Left ventricle myocardium superior (tissue), 1 donor: ENCODE measurements around the gene UBTD1. TPM values are rescaled to one million over a fixed set of nuclear protein-coding genes. Genes with fewer than 3 reads are reported as not detected.
"Not testable (repeated sequence)": the region's sequence is repeated elsewhere in the genome, so short reads cannot be mapped to it uniquely, and the experiment has no call there.

ENCODE experiments used
- ATAC-seq: fragments of 200-7000 bp; cut with Tn5 transposase; one replicate; pipeline ENCODE4 v1.9.1; 2020; ENCODE audit warnings: mild to moderate bottlenecking, moderate library complexity
- DNase-seq: peaks from one replicate; pipeline ENCODE4 v3.0.0-alpha.2; 2020
- intact Hi-C: fragments of 100-400 bp; cut with micrococcal nuclease; formaldehyde crosslinking; loops from one replicate; pipeline ENCODE4 v1.11.0; 2022
- total RNA-seq: library from RNA; stranded (reverse); fragmentation: NEBNext Ultra II Directional; extraction: Animal tissue kit (Norgen Biotek cat#: 25700); gene quantifications from one replicate; pipeline ENCODE4 v1.2.1, GENCODE V29; 2021
- donor health status: DM: no; HTN: yes; CAD: no; lungs with severe emphysema.

Gene UBTD1
- total RNA-seq, 1 donor from 2014 or later: 28.1 TPM

DNA sequence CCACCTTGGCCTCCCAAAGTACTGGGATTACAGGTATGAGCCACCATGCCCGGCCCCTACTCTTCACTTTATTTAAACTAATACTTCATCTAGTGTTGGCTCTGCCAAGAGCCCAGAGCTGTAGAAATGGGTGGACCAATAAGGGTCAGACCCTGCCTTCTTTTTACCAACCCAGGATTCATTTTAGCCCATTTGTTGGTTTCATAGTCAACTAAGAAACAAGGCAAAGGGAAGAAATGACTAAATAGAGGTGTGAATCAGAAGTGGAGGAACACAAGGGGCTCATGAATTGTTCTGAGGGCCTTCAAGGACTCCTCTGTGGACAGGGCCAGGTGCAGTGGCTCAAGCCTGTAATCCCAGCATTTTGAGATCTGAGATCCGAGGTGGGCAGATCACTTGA lies 74.9 kb downstream of the UBTD1 start:
- intact Hi-C loops: loop anchor here (2.0 kb wide), 1 partner anchor 39 kb away; no protein-coding TSS in a partner anchor
- ATAC-seq (no peak), DNase-seq (no peak)

DNA sequence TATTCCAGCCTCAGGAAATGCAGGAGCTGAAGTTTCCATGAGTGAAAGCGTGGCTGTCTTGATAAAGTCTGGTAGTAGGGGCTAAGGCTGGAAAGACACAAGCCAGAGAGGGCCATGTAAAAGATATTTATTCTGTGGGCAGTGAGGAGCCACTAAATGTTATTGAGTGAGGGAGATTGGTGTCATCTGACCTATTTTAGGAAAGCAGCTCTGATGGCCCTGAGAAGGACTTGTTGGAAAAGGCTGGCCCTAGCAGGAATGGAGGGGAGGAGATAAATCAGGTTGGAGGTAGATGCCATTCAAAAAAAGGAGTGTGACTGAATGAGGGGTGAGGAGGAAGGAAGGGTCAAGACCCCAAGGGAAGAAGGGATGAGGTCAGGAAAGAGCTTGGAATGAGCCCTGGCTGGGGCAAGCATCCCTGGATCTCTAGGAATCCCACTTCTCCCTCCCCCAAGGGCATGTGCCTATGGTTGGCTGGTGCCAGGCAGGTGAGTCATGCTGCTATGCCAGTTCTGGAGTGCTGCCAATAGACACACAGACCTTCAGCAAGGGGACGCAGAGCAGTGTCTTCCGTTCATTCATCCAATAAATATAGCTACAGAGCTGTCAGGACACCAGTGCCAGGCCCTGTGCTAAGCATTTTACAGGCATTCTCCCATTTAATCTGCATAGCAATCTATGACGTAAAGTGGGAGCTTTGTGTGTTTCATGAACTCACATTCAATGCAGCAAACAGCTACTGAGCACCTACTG lies 75.8 kb downstream of the UBTD1 start:
- ATAC-seq (peak; percentile 64), DNase-seq (peak; percentile 75)
- intact Hi-C loops: no loop called here

- DNase-seq: no peak
- intact Hi-C loops: no loop called here
Observed at GRCh38 chr10:97575127-97575668, 76.5 kb downstream of the UBTD1 start.

DNA sequence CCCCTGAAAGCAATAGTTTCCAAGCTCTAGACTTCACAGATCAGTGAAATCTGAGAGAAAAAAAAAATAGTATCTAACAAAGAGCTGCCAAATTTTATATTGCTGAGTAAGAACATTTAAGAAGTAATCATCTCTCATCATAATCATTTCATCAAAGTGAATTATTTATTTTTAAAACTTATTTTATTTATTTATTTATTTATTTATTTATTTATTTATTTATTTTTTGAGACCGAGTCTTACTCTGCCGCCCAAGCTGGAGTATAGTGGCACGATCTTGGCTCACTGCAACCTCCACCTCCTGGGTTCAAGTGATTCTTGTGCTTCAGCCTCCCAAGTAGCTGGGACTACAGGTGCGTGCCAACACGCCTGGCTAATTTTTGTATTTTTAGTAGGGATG lies 77.8 kb downstream of the UBTD1 start:
- intact Hi-C loops, DNase-seq, ATAC-seq: not testable (repeated sequence)

More at GRCh38 chr10:97575127-97575668, 76.5 kb downstream of the UBTD1 start:
- peak; percentile 2 for ATAC-seq

DNA sequence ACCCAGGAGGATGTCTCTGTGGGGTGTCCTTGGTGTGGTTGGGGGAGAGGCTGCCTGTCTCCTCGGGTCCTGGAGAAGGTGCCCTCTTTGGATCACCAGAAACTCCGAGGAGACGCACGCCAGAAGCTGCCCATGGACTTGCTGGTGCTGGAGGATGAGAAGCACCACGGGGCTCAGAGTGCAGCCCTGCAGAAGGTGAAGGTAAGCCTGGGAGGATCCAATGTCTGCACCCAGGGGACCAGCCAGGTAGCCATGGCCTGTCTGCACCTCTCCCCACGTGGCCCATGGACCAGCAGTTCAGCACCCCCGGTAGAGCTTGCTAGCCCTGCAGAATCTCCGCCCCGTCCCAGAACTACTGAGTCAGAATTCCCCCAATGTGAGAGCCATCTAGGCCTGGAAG lies 79.0 kb downstream of the UBTD1 start:
- ATAC-seq (no peak), DNase-seq (no peak)
- intact Hi-C loops: no loop called here

GRCh38 chr10:97578171-97578844 lies 79.6 kb downstream of the UBTD1 start:
- intact Hi-C loops: no loop called here
- ATAC-seq (no peak), DNase-seq (no peak)

GRCh38 chr10:97580421-97581367 lies 82.0 kb downstream of the UBTD1 start:
- intact Hi-C loops: no loop called here
- DNase-seq (no peak), ATAC-seq (no peak)

DNA sequence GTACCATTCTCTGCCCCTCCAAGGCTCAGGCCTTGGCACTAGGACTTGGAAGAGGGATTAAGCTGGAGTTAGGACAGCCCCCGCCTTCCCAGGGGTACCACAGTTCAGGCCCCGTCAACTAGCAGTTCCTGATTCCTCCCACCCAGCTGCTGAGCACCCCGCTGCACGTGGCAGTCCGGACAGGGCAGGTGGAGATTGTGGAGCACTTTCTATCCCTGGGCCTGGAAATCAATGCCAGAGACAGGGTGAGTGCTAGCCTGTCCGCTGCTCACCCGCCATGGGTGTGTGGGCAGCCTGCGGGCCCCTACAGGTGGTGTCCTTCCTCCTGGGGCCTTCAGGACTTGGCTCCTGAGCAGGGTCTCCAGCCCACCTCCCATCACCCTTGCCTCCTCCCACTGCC lies 83.4 kb downstream of the UBTD1 start:
- intact Hi-C loops: no loop called here
- ATAC-seq (no peak), DNase-seq (no peak)

GRCh38 chr10:97583476-97583875 lies 84.8 kb downstream of the UBTD1 start:
- peak; percentile 0 for ATAC-seq
- intact Hi-C loops: no loop called here
- no peak for DNase-seq

DNA sequence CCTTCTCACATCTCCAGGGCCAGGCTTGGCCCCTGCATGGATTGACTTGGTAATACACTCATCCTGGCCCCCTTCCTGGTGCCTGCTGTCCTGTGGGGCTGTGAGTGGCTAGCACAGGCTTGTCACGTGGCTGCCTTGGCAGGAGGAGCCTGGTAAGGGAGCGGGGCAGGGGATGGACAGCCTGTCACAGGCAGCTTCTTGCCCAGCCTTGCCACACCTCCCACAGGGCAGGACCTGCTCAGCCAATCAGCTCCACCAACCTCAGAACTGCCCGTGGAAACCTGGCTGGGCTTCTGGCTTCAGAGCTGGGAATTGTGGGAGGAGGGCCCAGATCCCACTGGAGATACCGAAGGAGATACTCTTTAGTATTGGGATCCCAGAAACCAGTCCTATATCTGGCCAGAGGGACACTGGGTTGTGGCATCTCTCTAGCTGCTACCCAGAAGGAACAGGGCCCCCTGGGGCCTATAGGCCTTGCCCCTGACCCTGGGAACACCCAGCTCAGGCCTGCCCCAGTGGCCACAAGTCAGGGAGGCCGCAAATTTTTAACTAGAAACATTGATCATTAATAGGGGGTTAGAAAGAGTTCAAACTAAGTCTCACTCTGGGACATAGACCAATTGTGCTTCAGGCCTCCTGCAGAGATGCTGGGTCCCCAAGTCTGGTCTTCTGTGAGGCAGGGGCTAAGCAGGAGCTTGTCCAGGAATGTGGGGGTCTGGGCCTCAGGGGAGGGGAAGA lies 85.5 kb downstream of the UBTD1 start, which contains the start of gene HOGA1:
HOGA1 (plus strand) TSS at position 330 of the 738 bp plus-strand sequence; CDS start at position 645, 315 bp downstream.
- intact Hi-C loops: no loop called here
- peak; percentile 85 for ATAC-seq
- DNase-seq: peak; percentile 92

DNA sequence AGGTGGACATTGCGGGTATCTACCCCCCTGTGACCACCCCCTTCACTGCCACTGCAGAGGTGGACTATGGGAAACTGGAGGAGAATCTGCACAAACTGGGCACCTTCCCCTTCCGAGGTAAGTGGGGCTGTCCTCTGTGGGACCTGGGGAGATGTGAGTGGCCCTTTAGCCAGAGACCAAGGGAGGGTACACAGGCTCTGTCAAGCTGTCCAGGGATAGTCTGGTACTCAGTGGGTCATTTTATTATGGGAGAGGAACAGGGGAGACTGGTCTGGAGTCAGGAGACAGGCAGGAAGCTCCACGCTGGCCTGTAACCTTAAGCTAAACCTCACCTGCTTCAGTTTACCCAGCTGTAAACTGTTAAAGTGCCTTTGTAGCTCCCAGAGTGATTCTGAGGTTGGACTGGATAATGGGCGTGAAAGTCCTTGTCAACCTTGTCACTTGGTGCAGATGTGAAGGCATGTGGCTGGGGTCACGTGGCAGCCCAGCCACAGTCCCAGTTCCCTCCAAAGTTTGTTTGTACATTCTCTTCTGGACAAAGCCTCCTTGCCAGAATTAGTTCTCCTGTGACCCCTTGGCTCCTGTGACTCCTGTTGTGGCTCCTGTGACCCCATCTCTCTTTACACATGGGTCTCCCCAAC lies 86.2 kb downstream of the UBTD1 start:
- DNase-seq (peak; percentile 60), ATAC-seq (peak; percentile 62)
- intact Hi-C loops: no loop called here

DNA sequence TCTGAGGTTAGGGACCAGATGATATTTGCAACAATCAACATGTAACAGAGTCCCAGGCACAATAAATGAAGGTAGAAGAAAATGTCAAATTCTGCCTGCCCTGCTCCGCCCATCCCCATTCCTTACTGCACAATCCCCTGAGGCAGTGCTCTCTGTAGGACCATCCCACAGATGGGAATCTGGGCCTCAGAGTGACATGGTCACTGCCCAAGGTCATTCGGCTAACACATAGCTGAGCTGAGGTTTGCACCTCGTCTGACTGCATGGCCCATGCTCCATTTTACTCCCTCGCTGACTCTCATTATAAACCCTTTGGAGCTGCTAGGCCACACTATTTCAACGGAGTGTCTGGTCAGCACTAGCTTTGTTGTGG lies 86.7 kb downstream of the UBTD1 start:
- intact Hi-C loops: no loop called here
- ATAC-seq (peak; percentile 3), DNase-seq (no peak)

- intact Hi-C loops: no loop called here
- DNase-seq (no peak), ATAC-seq (no peak)
Observed at GRCh38 chr10:97587183-97587582, 88.5 kb downstream of the UBTD1 start.

- ATAC-seq (no peak), DNase-seq (no peak)
- intact Hi-C loops: no loop called here
Observed at GRCh38 chr10:97589479-97589878, 90.8 kb downstream of the UBTD1 start, which contains the start of gene C10orf62. Gene C10orf62, plus strand, starts transcription at chr10:97589721. Its CDS starts 177 bp downstream, at chr10:97589898.

- DNase-seq (no peak), ATAC-seq (no peak)
- intact Hi-C loops: no loop called here
Observed at GRCh38 chr10:97590082-97590747, 91.5 kb downstream of the UBTD1 start.

DNA sequence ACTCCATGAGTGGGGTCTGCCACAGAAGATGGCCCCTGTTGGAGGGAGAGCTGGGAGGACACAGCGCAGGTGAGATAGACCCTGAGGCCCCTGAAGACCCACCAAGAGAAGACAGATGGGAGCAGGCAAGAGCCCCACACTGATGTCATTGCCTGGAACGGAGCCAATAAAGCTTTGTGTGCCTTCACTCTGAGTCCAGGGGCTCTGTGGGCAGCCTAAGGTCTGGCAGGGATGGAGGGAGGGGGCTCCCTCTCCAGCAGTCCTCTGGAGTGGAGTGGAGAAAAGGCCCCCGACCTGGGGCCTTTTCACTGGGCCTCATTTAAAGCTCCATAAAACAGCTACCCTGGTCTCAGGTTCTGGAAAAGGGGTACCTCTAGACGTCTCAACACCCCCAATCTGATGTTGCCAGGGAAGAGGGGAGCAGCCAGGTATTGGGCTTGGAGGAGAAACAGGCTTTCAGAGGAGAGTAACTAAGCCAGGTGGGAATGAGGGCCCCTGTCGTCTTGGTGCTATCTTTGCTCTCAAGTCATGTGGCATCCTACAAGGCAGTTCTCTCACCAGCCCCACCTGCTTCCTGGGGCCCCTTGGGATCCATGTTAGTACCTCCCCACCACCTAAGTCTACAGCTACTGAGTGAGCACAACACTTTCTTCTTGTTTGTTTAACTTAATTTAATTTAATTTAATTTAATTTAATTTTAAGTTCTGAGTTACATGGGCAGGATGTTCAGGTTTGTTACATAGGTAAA lies 92.2 kb downstream of the UBTD1 start:
- no peak for DNase-seq
- intact Hi-C loops: no loop called here
- no peak for ATAC-seq

DNA sequence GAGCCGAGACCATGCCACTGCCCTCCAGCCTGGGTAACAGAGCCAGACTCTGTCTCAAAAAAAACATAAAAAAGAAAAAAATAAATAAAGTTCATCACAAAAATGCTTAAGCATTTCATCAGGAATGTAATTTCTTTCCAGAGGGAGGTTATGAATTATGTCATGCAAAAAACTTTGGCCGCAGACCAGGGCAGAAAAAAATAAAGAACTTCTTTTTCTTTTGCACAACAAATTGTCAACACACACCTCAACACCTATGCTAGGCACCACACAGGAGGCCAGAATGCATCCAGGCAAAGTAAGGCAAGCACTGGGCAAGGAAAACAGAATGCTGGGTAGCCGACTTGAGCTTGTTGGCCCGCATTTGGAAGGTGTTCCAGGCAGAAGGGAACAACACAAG lies 94.7 kb downstream of the UBTD1 start:
- ATAC-seq (no peak), DNase-seq (no peak)
- intact Hi-C loops: no loop called here
